ENCODE measurements around the gene HSD11B2.

DNA sequence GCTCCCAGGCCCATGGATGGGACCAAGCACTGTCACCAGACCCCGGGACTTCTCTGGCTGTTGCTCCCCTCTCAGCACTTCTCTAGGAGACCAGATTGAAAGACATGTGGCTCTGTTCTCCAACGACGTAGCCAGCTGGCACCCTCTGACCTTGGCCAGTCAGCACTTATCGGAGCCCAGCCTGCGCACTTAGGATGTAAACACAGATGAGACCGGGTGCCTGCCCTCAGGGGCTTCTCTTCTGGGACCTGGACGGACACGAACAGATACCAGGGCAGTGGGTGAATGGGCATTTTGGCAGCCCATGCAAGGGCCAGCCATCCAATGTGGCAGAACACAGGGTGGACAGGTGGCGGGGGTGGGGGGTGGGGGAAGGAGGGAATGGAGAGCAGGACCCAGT is 21.3 kb upstream of the HSD11B2 start:
- TF ChIP-seq POLR2AphosphoS5 (IDR thresholded peaks at IDR 0.05; ENCODE audit: low read depth, low read length) (no peak), SIN3A (IDR thresholded peaks at IDR 0.05; ENCODE audit: borderline replicate concordance, insufficient read depth, low read length) (no peak), TAF1 (IDR thresholded peaks at IDR 0.05; ENCODE audit: borderline replicate concordance, insufficient read depth, low read length) (no peak)

Measured in PFSK-1 (cell line).